WTC11 (cell line): ENCODE data around the gene PDLIM1.
"Not testable (repeated sequence)": the region's sequence is repeated elsewhere in the genome, so short reads cannot be mapped to it uniquely, and the experiment has no call there.

Experiments
- CTCF ChIP-seq: fragments of 200-600 bp; IDR thresholded peaks from 2 replicates; pipeline ENCODE4 v1.8.0; 2022; ENCODE audit warnings: antibody characterized with exemption
- E2F4 ChIP-seq: sonication (generic); formaldehyde crosslinking; IDR thresholded peaks from 2 replicates; pipeline ENCODE4 v1.8.1; 2022; ENCODE audit warnings: low read depth, mild to moderate bottlenecking, moderate library complexity, missing genetic modification reagents, borderline replicate concordance
- JUN ChIP-seq: sonication (generic); formaldehyde crosslinking; IDR thresholded peaks from 2 replicates; pipeline ENCODE4 v1.8.0; 2023; ENCODE audit warnings: mild to moderate bottlenecking, missing genetic modification reagents
- MAX ChIP-seq: sonication (generic); formaldehyde crosslinking; IDR thresholded peaks from 2 replicates; pipeline ENCODE4 v1.8.0; 2022; ENCODE audit warnings: mild to moderate bottlenecking, missing genetic modification reagents
- ZNF232 ChIP-seq: sonication (generic); formaldehyde crosslinking; IDR thresholded peaks from 2 replicates; pipeline ENCODE4 v1.8.0; 2022; ENCODE audit warnings: mild to moderate bottlenecking, missing genetic modification reagents

- not testable (repeated sequence) for TF ChIP-seq JUN (CRISPR knock-in tag); CTCF; E2F4 (CRISPR knock-in tag); ZNF232 (CRISPR knock-in tag)
- TF ChIP-seq MAX (CRISPR knock-in tag): peak; percentile 97
Observed at GRCh38 chr10:95230677-95231586, 59.9 kb downstream of the PDLIM1 start.
